Activated CD4-positive, alpha-beta T cell treated with anti-CD3 and anti-CD28 coated beads, Interleukin-2, amount 10 ng/mL, durations not matched to agents 7 days and 5 days (primary cell): ENCODE measurements around the gene PFN2. TPM values are rescaled to one million over a fixed set of nuclear protein-coding genes. Genes with fewer than 3 reads are reported as not detected.
"Not testable (repeated sequence)": the region's sequence is repeated elsewhere in the genome, so short reads cannot be mapped to it uniquely, and the experiment has no call there.

Source experiments
- CTCF ChIA-PET: fragments of 350-600 bp; sonication (Branson Sonifier 250); formaldehyde crosslinking; loops from one replicate; lab custom pipeline; 2021; ENCODE audit warnings: antibody characterized with exemption; lab: Charles Lee
- POLR2A ChIA-PET: fragments of 350-600 bp; sonication (Branson Sonifier 250); formaldehyde crosslinking; loops from one replicate; lab custom pipeline; 2021; ENCODE audit warnings: antibody characterized with exemption; lab: Charles Lee
- DNase-seq: peaks from one replicate; pipeline ENCODE4 v3.0.0-alpha.2; 2020
- H3K27ac Mint-ChIP-seq: one replicate; pipeline ENCODE4 v1.8.0; 2021; ENCODE audit warnings: mild to moderate bottlenecking, moderate library complexity, mixed read lengths
- H3K27me3 Mint-ChIP-seq: one replicate; pipeline ENCODE4 v1.8.0; 2021; ENCODE audit warnings: mixed read lengths
- H3K36me3 Mint-ChIP-seq: one replicate; pipeline ENCODE4 v1.8.0; 2021; ENCODE audit warnings: low read depth, mixed read lengths
- H3K4me1 Mint-ChIP-seq: one replicate; pipeline ENCODE4 v1.8.0; 2021; ENCODE audit warnings: mixed read lengths
- H3K4me3 Mint-ChIP-seq: one replicate; pipeline ENCODE4 v1.8.0; 2021; ENCODE audit warnings: mild to moderate bottlenecking, moderate library complexity, mixed read lengths
- H3K9me3 Mint-ChIP-seq: one replicate; pipeline ENCODE4 v1.8.0; 2021; ENCODE audit warnings: mixed read lengths
- total RNA-seq, 2 experiments: library from RNA; stranded (reverse); gene quantifications; one replicate each; pipeline ENCODE4 v1.2.3, GENCODE V29; 2021

The PFN2 gene
- total RNA-seq, 2 experiments from 2014 or later, result 0.27 to 0.50 TPM

DNA sequence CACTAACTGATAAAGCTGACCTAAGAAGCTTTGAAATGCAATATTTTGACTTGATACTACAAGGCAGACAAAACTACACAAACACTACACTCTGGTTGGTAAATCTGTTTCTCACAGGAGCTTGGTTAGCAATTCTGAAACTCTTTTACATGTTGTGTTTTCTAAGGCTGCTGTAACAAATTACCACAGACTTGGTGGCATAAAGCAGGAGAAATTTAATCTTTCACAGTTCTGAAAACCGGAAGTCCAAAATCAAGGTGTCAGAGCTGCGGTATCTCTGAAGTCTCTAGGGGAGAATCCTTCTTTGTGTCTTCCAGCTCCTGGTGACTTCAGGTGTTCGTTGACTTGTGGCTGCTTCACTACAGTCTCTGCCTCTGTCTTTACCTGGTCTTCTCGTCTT lies 12.9 kb upstream of the PFN2 start:
- H3K27ac Mint-ChIP-seq, result no peak overlapping the region
- H3K4me3 Mint-ChIP-seq, result no peak overlapping the region
- H3K27me3 Mint-ChIP-seq, result peaks cover 22% of the 10 kb centered on the region
- ChIA-PET POLR2A (interaction anchor here (0.6 kb wide), 1 partner anchor 293 kb away, joined by 3 read pairs; no protein-coding TSS in a partner anchor), CTCF (no interaction called here)
- no peak for DNase-seq
- no peaks in the 10 kb centered on the region for H3K4me1 Mint-ChIP-seq
- H3K9me3 Mint-ChIP-seq, result no peaks in the 10 kb centered on the region
- H3K36me3 Mint-ChIP-seq, result no peaks in the 10 kb centered on the region

DNA sequence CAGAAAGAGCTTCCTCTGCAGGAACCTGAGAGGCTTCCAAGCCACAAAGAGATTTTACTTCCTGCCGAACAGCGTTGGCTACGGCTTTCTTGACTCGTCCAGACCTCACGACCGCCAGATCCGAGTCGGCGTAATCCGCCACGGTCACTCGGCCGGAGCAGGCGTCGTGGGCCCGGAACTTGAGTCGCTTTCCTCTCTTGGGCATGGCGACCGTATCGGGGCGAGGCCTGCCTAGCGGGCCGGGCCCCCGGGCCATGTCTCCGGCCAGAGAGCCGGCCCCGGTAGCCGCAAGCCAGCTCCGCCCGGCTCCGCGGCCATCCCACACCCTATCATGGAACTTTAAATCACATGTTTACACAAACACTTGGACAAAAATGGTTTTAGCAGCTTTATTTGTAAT lies 12.4 kb upstream of the PFN2 start:
- CTCF ChIA-PET, POLR2A ChIA-PET, H3K27ac Mint-ChIP-seq, H3K36me3 Mint-ChIP-seq, H3K4me1 Mint-ChIP-seq, H3K9me3 Mint-ChIP-seq, DNase-seq, H3K4me3 Mint-ChIP-seq: not testable (repeated sequence)
- H3K27me3 Mint-ChIP-seq, result peaks cover 22% of the 10 kb centered on the region

DNA sequence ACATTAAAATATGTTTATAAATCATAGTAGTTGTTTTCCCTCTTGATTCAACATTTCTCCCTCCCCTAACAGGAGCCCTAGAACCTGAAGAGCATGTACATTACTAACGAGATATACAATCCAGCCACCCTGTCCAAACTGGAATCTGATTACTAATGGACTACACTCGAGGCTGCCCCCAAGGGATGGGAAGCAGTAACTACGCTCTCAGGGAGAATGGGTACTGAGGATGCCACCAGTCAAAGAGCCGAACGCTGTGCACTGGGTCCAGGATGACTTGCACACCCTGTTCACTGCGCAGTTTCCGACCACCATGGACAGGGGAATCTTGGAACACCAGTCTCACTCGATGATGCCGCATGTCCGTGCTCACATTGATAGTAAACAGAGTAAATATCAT lies 11.3 kb upstream of the PFN2 start:
- H3K9me3 Mint-ChIP-seq, H3K27ac Mint-ChIP-seq, H3K4me1 Mint-ChIP-seq, DNase-seq, H3K4me3 Mint-ChIP-seq, H3K36me3 Mint-ChIP-seq, CTCF ChIA-PET, POLR2A ChIA-PET: not testable (repeated sequence)
- peaks cover 25% of the 10 kb centered on the region for H3K27me3 Mint-ChIP-seq

DNA sequence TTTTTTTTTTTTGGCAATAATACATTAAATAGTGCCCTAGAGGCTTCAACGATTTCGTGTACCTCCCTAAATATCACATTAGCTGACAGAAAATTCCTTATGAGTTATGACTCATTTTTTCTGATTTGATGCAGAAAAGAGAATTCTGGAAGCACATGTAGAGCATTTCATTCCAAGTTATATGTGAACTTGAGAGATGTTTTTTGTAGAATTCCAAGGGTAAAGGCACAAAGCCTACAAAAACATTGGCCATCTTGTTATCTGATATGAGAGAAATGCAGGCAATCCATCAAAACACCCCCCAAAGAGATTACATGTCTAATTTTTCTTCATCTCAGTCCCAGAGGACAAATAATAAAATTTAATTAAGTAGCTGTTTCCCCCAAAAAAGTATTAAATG lies 6.7 kb upstream of the PFN2 start:
- no peak for DNase-seq
- POLR2A ChIA-PET, result interaction anchor here (0.5 kb wide), 1 partner anchor 105 kb away, joined by 4 read pairs; no protein-coding TSS in a partner anchor
- no peak overlapping the region for H3K4me3 Mint-ChIP-seq
- H3K27ac Mint-ChIP-seq, result no peak overlapping the region
- H3K4me1 Mint-ChIP-seq, result peaks cover 1% of the 10 kb centered on the region
- peaks cover 2% of the 10 kb centered on the region for H3K36me3 Mint-ChIP-seq
- H3K9me3 Mint-ChIP-seq, result no peaks in the 10 kb centered on the region
- CTCF ChIA-PET, result no interaction called here
- peaks cover 55% of the 10 kb centered on the region for H3K27me3 Mint-ChIP-seq

DNA sequence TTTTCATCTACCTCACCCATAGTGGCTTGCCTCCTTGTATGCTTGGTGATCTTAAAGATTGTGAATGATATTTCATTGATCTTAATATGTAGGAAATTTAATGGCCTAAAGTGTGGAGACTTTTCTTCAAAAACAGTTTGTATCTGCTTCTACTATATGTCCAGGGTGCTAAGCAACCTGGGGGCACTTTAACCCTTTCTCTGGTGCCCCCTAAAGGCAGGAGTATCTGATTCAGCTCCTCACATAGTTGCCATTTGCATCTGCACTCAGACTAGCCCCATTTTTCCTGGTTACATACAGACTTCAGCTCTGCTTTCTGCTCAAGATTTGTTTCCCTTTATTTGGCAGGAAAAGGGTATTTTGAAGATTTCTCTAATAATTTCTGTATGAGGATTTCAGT lies 5.2 kb upstream of the PFN2 start:
- CTCF ChIA-PET, result no interaction called here
- DNase-seq, result no peak

DNA sequence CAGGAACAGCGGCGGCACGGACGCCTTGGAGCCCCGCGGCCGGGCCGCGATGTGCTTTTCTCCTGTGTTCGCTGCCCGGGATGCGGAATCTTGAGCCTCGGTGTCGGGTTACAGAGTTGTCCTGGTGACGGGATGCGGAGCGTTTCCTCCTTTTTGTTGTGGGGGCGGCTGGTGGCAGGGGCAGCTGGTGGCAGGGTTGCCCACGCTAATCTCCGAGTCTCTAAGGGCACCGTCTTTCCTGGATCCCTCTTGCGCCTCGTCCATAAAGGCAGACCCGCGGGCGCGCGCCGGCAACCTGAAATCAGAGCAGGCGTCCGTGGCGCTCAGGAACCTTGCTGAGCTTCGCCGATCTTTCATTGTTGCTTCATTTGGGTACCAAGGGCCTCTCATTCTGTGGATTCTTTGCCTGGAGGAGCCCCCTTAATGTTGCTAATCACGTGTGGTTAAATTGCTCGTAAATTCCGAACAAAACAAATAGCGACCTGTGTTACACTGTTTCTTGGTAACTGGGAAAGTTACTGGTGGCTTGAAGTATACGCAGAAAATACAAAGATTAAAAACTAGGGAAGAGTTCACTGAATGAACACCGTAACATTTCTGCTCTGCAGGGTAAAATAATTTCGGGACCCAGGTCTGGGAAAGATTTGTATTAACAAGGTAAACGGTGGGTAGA lies 844 bp upstream of the PFN2 start:
- H3K27me3 Mint-ChIP-seq, result peaks cover 61% of the 10 kb centered on the region
- peak overlapping the region; percentile 42 for H3K27ac Mint-ChIP-seq
- ChIA-PET POLR2A (no interaction called here), CTCF (no interaction called here)
- H3K4me3 Mint-ChIP-seq, result peak overlapping the region; percentile 82
- H3K9me3 Mint-ChIP-seq, result no peaks in the 10 kb centered on the region
- peaks cover 17% of the 10 kb centered on the region for H3K4me1 Mint-ChIP-seq
- DNase-seq, result peak; percentile 29
- H3K36me3 Mint-ChIP-seq, result peaks cover 4% of the 10 kb centered on the region

More for the DNA sequence above, 5.2 kb upstream of the PFN2 start:
- peaks cover 66% of the 10 kb centered on the region for H3K27me3 Mint-ChIP-seq
- no peak overlapping the region for H3K4me3 Mint-ChIP-seq
- POLR2A ChIA-PET, result interaction anchor here (0.6 kb wide), 1 partner anchor 204 kb away, joined by 5 read pairs; no protein-coding TSS in a partner anchor
- H3K4me1 Mint-ChIP-seq, result peaks cover 8% of the 10 kb centered on the region
- H3K36me3 Mint-ChIP-seq, result peaks cover 2% of the 10 kb centered on the region
- no peak overlapping the region for H3K27ac Mint-ChIP-seq
- no peaks in the 10 kb centered on the region for H3K9me3 Mint-ChIP-seq

DNA sequence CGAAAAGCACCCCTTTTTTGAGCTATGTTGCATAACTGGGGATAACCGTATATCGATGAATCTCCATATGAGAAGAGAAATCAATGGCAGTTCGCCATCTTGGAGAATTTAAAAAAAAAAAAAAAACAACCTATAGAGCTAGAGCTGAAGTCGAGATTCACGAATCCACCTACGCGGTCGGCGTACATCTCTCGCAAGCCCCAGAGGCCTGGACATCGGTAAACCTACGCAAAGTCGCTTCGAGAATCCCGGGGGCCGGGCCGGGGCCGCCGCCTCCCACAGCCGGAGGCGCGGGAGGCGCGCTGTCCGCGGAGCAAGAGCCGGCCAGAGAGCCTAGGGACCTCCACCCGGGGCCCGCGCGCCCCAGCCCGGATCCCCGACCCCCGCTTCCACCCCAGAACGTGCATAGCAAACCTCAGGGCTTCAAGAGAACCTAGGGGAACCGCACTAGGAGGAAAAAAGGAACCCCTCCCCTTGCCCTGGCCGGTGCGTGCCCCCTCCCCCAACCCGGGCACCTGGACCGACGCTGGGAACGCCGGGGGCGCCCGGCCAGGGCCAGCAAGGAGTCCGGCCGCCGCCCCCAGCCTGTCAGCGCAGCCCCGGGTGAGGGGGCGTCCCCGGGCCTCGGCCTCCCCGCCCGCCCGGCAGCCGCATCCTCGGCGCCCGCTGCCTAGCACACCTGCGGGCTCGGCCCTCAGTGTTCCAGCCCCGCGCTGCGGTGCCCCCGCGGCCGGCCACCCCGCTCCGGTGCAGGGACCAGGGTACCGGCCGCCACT lies 567 bp downstream of the PFN2 start:
- Mint-ChIP-seq H3K9me3 (no peaks in the 10 kb centered on the region), H3K4me1 (peaks cover 16% of the 10 kb centered on the region), H3K36me3 (peaks cover 4% of the 10 kb centered on the region), H3K4me3 (peak overlapping the region; percentile 77), H3K27ac (peak overlapping the region; percentile 41), H3K27me3 (peaks cover 47% of the 10 kb centered on the region)
- CTCF ChIA-PET, result interaction anchor here (0.6 kb wide), 1 partner anchor 622 kb away, joined by 4 read pairs; no protein-coding TSS in a partner anchor
- peak; percentile 55 for DNase-seq
- POLR2A ChIA-PET, result no interaction called here

DNA sequence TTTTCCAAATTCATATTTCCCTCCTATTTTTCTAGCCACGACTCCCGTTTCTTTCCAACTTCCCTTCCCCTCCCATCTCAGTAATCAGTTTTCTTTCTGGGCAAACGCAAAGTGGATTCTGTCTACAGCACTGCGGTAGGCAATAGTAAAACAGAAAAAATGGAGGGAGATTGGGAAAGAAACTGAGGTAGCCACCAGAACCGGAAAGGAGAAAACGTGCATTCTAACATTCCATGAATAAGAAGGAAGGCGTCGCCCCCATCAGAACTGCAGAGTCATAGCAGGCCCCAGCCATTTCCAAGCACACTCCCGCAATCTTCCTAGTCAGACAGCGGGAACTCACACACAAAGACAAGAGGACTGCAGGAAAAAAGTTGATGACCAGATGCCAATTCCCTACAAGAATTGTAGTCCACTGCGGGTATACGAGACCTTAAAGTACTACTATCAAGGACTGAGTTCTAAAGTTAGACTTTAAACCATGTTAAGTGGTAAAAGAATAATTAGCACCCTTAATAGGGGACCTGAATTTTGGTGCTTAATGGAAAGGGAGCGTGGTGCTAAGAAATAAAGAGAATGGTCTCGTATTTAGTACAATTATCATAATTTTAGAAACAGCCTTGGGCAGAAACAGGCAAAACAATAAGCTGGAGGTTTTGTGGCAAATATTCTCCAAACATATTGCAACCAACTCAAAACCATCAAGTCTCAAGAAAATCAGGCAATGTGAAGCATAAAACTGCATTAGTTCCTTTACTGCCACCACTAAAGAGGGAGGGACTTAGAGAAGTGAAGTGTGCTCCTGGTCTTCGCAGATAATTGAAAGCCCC lies 1.4 kb downstream of the PFN2 start:
- Mint-ChIP-seq H3K4me1 (peaks cover 16% of the 10 kb centered on the region), H3K27ac (no peak overlapping the region), H3K9me3 (no peaks in the 10 kb centered on the region), H3K36me3 (peaks cover 2% of the 10 kb centered on the region), H3K4me3 (peak overlapping the region; percentile 77), H3K27me3 (peaks cover 40% of the 10 kb centered on the region)
- ChIA-PET CTCF (no interaction called here), POLR2A (no interaction called here)
- no peak for DNase-seq

DNA sequence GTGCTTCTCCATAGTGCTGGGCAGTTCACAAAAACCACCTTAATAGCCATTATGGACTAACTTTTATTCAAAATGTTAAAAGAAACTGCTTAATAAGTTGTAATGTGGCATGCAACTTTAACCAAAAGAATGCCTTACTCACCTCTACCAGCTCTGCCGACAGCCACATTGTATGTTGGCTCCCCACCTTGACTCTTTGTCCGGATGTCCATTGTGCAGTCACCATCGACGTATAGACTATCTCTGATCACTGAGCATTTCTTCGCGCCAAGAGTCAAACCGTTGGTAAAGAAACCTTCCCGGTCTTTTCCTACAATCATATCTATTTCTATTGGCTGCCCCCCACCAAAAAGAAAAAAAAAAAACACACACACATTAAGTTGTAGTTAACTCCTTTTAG lies 2.5 kb downstream of the PFN2 start:
- Mint-ChIP-seq H3K36me3 (peaks cover 2% of the 10 kb centered on the region), H3K27ac (no peak overlapping the region), H3K27me3 (peaks cover 30% of the 10 kb centered on the region), H3K4me1 (peaks cover 16% of the 10 kb centered on the region), H3K4me3 (no peak overlapping the region), H3K9me3 (no peaks in the 10 kb centered on the region)
- DNase-seq, result no peak
- CTCF ChIA-PET, result interaction anchor here (1.4 kb wide), 1 partner anchor 160 kb away, joined by 5 read pairs; no protein-coding TSS in a partner anchor
- POLR2A ChIA-PET, result no interaction called here

DNA sequence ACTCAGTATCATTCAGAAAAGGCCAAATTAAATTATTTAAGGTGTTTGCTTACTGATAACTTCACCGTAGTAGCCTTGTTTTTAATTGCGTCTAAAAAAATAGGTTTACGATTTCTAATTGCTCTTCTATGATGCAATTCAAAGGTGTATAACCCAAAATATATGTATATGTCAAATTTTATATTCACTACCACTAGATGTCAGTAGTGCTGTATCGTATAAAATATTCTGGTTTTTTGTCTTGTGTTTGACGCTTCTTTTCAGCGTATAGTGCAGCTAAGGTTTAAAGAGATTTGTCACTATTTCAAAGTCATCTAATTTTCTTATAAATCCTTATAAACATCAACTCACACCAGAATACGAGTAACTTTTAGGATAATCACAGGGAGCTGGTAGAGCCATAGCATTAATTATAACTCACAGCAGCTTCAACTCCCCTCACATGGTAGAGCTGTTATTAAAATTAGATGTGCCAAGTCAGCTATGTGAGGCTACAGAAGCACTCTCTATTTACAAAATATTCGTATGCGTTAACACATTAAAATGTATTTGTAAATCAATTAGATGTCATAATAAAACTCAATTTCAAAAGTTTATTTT lies 3.5 kb downstream of the PFN2 start:
- H3K27me3 Mint-ChIP-seq, result peaks cover 23% of the 10 kb centered on the region
- no peak overlapping the region for H3K4me3 Mint-ChIP-seq
- H3K36me3 Mint-ChIP-seq, result peaks cover 2% of the 10 kb centered on the region
- peaks cover 16% of the 10 kb centered on the region for H3K4me1 Mint-ChIP-seq
- ChIA-PET CTCF (interaction anchor here (1.4 to 1.6 kb wide), 2 partner anchors 159 to 216 kb away, joined by 5 to 7 read pairs; no protein-coding TSS in a partner anchor), POLR2A (no interaction called here)
- no peak overlapping the region for H3K27ac Mint-ChIP-seq
- no peaks in the 10 kb centered on the region for H3K9me3 Mint-ChIP-seq
- no peak for DNase-seq

DNA sequence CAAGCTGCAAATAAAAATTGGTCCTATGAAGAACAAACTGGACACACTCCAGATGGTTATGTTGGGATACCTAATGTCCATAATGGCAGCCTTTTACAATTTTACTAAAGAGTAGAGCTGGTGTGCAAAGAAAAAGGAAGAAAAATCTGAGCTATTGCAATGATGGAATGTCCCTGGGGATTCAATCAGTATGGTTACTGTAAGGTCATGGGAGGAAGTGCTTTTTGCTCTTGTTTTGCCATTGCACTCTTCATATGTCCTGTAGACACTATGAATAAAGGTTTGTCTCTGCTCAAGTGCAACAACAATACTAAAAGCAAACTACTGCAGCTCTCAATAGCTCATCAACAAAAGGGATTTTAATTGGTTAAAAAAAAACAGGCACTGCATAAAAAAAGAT lies 5.4 kb downstream of the PFN2 start:
- CTCF ChIA-PET, result interaction anchor here (1.6 kb wide), 1 partner anchor 218 kb away, joined by 7 read pairs; no protein-coding TSS in a partner anchor
- H3K9me3 Mint-ChIP-seq, result no peaks in the 10 kb centered on the region

DNA sequence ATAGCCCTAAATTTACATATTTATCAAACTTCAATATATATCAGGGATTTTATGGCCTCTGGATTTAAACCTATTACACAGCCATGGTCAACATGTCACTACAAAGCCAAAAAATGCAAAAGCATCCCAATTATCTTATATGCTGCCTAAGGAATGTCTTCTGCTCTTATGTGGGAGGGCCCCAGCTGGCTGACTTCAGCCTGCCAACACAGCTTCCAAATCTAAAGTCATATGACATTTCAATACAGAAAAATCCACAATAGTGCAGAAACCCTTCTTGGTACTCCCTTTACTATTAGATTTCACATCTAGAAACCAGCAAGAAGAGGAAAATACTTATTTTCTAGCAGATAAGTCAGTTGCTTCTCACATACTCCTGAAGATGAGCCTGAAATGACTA lies 6.4 kb downstream of the PFN2 start:
- DNase-seq, result no peak
- Mint-ChIP-seq H3K4me3 (no peak overlapping the region), H3K36me3 (peaks cover 6% of the 10 kb centered on the region), H3K27me3 (peaks cover 5% of the 10 kb centered on the region), H3K4me1 (peaks cover 3% of the 10 kb centered on the region), H3K9me3 (no peaks in the 10 kb centered on the region), H3K27ac (no peak overlapping the region)
- CTCF ChIA-PET, result no interaction called here
- POLR2A ChIA-PET, result no interaction called here

More for the DNA sequence above, 5.4 kb downstream of the PFN2 start:
- Mint-ChIP-seq H3K27ac (no peak overlapping the region), H3K36me3 (peaks cover 6% of the 10 kb centered on the region), H3K4me3 (no peak overlapping the region), H3K27me3 (peaks cover 12% of the 10 kb centered on the region), H3K4me1 (peaks cover 9% of the 10 kb centered on the region)
- no peak for DNase-seq
- POLR2A ChIA-PET, result interaction anchor here (0.6 kb wide), 1 partner anchor 167 kb away, joined by 4 read pairs; no protein-coding TSS in a partner anchor
